Measurements from ENCODE around the gene IQCN. TPM values are rescaled to one million over a fixed set of nuclear protein-coding genes. Genes with fewer than 3 reads are reported as not detected.

IQCN gene
- total RNA-seq, 1 donor: 0.86 TPM

DNA sequence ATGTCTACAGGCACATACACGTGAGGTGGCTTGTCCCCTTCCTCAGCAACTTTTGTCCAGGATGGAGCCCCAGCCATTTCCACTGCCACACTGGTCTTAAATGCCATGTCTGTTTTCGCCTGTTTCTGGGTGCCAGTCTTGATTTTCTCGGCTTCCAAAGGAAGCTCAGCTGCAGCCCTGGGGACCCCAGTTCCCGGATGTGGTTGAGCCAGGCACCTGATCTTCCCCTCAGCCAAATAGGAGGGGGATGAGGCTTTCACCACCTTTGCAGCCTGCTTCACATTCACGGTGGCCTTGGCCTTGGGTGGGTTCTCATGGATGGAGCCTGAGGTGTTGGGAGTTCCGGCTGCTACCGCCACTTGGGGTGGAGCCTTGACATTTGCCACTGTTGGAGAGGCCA is 8.7 kb downstream of the IQCN start:
- H3K4me3 ChIP-seq (ENCODE audit: low read depth, low read length): no peak overlapping the region
- no peak for DNase-seq (ENCODE audit: low read depth)
- TF ChIP-seq, protein P1, sequence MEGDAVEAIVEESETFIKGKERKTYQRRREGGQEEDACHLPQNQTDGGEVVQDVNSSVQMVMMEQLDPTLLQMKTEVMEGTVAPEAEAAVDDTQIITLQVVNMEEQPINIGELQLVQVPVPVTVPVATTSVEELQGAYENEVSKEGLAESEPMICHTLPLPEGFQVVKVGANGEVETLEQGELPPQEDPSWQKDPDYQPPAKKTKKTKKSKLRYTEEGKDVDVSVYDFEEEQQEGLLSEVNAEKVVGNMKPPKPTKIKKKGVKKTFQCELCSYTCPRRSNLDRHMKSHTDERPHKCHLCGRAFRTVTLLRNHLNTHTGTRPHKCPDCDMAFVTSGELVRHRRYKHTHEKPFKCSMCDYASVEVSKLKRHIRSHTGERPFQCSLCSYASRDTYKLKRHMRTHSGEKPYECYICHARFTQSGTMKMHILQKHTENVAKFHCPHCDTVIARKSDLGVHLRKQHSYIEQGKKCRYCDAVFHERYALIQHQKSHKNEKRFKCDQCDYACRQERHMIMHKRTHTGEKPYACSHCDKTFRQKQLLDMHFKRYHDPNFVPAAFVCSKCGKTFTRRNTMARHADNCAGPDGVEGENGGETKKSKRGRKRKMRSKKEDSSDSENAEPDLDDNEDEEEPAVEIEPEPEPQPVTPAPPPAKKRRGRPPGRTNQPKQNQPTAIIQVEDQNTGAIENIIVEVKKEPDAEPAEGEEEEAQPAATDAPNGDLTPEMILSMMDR (IDR thresholded peaks at IDR 0.05; ENCODE audit: insufficient read depth, low read depth, low read length): no peak

DNA sequence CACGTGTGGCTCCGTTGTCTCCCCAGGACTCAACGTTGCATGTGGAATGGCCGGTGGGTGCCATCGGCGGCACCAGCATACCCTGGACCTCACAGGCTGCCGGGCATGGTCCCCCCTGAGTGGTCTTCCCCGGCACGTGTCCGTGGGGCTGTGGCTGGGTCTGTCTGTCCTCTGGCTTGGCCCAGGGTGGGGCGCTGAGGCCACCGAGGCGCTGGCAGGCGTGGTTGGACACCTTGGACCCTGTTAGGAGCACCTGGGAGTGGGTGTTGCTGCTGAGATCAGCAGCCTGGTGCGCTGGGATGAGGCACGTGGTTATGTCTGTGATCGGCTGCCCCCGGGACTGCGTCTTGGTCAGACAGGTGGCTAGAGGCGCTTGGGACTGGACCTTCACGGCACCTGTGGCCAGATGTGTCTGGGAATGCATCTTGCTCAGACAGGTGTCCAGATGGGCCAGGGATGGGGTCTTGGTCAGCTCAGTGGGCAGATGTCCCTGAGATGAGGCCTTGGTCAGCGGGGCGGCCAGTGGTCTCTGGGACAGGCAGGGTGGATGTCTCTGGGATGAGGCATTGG is 9.2 kb downstream of the IQCN start:
- no peak overlapping the region for H3K4me3 ChIP-seq (ENCODE audit: low read depth, low read length)
- TF ChIP-seq, protein P1 (IDR thresholded peaks at IDR 0.05; ENCODE audit: insufficient read depth, low read depth, low read length): no peak
- no peak for DNase-seq (ENCODE audit: low read depth)

DNA sequence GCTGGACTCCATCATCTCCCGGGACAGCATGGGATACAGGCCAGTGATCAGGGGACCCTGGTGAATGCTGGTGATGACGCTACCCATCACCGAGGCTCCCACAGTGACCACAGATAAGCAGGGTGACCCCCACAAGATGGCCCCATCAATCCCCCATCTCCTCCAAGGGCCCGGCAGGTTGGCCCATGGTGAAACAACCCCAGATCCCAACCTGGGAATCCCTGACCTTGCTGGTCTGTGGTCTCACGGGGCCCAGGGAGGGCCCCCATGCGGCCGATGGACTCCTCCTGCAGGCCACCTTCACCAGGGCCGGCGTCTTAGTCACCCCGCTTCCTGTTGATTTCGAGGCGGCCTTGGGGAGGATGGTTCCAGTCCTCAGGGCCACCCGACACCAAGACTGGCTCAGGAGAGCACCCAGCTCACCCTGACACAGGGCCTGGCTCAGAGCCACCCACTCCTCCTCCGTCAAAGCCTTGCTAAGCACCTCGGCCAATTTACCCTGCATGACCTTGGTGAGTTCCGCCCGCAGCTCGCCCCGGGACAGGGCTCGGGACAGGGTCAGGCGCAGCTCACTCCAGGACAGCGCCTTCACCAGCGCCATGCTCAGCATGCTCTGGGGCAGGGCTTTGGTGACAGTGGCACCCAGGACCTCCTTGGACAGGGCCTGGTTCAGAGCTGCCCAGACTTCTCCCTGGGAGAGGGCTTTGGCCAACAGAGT is 10.0 kb downstream of the IQCN start:
- no peak for DNase-seq (ENCODE audit: low read depth)
- TF ChIP-seq, protein P1 (IDR thresholded peaks at IDR 0.05; ENCODE audit: insufficient read depth, low read depth, low read length): no peak
- no peak overlapping the region for H3K4me3 ChIP-seq (ENCODE audit: low read depth, low read length)

DNA sequence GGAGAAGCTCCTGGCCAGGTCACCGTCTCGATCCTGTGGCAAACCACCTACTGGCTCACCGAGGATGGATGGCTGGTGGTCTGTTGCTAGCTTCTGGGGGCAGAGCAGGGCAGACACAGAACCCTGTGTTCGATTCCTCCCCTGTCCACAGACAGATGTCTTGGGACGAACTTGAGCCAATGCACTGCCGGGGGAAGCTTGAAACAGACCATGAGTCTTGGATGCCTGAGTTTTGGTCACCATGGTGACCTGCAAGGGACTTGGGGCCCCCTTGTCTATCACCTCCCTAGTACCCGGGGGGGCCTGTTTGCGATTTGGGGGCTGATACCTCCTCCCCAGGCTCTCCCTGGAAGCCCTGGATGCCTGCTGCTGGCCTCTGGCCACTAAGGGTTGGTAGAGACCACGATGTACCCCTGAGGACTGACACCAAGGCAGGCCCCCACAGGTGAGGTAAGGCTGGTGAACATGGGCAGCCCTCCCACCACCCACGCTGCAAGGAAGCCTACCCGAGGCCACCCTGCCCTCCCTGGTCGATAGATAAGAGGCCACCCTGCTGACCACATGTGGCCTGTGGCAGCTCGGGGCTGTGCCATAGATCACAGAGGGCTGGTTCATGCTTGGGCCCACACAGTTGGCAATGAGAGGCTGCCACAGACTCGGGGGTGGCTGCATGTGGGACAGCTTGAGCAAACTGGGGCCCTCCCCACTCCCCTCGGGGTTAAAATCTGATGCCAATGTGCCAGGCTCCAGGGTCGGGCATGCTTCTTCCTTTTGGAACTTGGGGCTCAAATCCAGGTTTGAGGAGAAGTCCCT is 10.7 kb downstream of the IQCN start:
- no peak for DNase-seq (ENCODE audit: low read depth)
- H3K4me3 ChIP-seq (ENCODE audit: low read depth, low read length): no peak overlapping the region
- TF ChIP-seq, protein P1 (IDR thresholded peaks at IDR 0.05; ENCODE audit: insufficient read depth, low read depth, low read length): no peak

DNA sequence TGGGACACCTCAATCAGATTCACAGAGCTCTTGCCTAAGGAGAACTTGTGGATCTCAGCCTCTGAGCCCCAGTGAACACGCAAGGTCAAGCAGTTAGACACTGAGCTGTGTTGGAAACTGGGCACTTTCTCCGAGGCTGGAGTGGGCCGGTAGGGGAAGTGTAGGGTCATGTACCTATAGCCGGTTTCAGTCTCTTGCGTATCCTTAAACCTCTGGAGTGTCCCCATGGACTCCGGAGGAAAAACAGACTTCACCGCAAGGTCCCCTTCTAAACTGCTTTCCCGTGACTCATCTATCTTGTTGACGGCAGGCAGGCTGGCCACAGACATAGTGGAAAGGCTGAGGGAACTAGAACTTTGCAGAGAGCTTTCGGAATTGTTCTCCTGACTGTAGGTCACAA is 11.3 kb downstream of the IQCN start:
- DNase-seq (ENCODE audit: low read depth): no peak
- H3K4me3 ChIP-seq (ENCODE audit: low read depth, low read length): no peak overlapping the region
- TF ChIP-seq, protein P1 (IDR thresholded peaks at IDR 0.05; ENCODE audit: insufficient read depth, low read depth, low read length): no peak

DNA sequence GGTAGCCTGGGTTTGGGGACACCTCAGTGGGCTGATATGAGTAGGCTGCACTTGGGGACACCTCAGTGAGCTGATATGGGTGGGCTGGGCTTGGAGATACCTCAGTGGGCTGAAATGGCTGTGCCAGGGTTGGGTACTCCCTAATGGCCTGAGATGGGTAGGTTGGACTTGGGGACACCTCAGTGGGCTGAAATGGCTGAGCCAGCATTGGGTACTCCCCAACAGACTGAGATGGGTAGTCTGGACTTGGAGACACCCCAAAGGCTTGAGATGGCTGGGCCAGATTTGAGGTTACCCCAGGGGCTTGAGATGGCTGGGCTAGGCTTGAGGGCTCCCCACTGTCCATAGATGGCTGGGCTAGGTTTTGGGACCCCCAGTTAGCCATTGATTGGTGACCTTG is 12.1 kb downstream of the IQCN start:
- DNase-seq (ENCODE audit: low read depth): no peak
- TF ChIP-seq, protein P1 (IDR thresholded peaks at IDR 0.05; ENCODE audit: insufficient read depth, low read depth, low read length): no peak
- no peak overlapping the region for H3K4me3 ChIP-seq (ENCODE audit: low read depth, low read length)
